SK-N-SH treated with all-trans-retinoic acid at 6 μM for 48 hours (cell line): Measurements from ENCODE around the gene TEKT2.

Experiments
- ATAC-seq: fragments of 200-7000 bp; cut with Tn5 transposase; 3 replicates; pipeline ENCODE4 v1.9.1; 2020; ENCODE audit warnings: mild to moderate bottlenecking, moderate library complexity
- BACH2 ChIP-seq: fragments of 250-450 bp; sonication (Bioruptor Pico); IDR thresholded peaks from 2 replicates; pipeline ENCODE4 v1.9.0; 2021; ENCODE audit warnings: mild to moderate bottlenecking, borderline replicate concordance
- CREB5 ChIP-seq: fragments of 250-450 bp; sonication (Bioruptor Pico); IDR thresholded peaks from 2 replicates; pipeline ENCODE4 v1.5.1; 2020; ENCODE audit warnings: low read depth, mild to moderate bottlenecking, moderate library complexity
- CSDC2 ChIP-seq: fragments of 250-450 bp; sonication (Bioruptor Pico); IDR thresholded peaks from 2 replicates; pipeline ENCODE4 v1.5.0; 2020; ENCODE audit warnings: mild to moderate bottlenecking, moderate library complexity
- CSRNP3 ChIP-seq: fragments of 250-450 bp; sonication (Bioruptor Pico); IDR thresholded peaks from 2 replicates; pipeline ENCODE4 v1.5.1; 2021; ENCODE audit warnings: mild to moderate bottlenecking, moderate library complexity
- ESRRG ChIP-seq: fragments of 250-450 bp; sonication (Bioruptor Pico); IDR thresholded peaks from 2 replicates; pipeline ENCODE4 v1.6.1; 2021; ENCODE audit warnings: mild to moderate bottlenecking
- GLIS3 ChIP-seq: fragments of 250-450 bp; sonication (Bioruptor Pico); IDR thresholded peaks from 2 replicates; pipeline ENCODE4 v1.5.0; 2020; ENCODE audit warnings: mild to moderate bottlenecking, moderate library complexity
- ISL1 ChIP-seq: fragments of 250-450 bp; sonication (Bioruptor Pico); IDR thresholded peaks from 2 replicates; pipeline ENCODE4 v2.1.2; 2022; ENCODE audit warnings: mild to moderate bottlenecking, moderate library complexity
- OSR1 ChIP-seq: fragments of 250-450 bp; sonication (Bioruptor Pico); IDR thresholded peaks from 2 replicates; pipeline ENCODE4 v1.8.0; 2022; ENCODE audit warnings: moderate library complexity, mild to moderate bottlenecking, inconsistent platforms
- PPARA ChIP-seq: fragments of 250-450 bp; sonication (Bioruptor Pico); IDR thresholded peaks from 2 replicates; pipeline ENCODE4 v1.5.0; 2020; ENCODE audit warnings: mild to moderate bottlenecking, borderline replicate concordance
- RARB ChIP-seq: fragments of 250-450 bp; sonication (Bioruptor Pico); IDR thresholded peaks from 2 replicates; pipeline ENCODE4 v1.8.0; 2021; ENCODE audit warnings: mild to moderate bottlenecking, moderate library complexity
- SNAI2 ChIP-seq: fragments of 250-450 bp; sonication (Bioruptor Pico); IDR thresholded peaks from 2 replicates; pipeline ENCODE4 v1.5.0; 2020; ENCODE audit warnings: mild to moderate bottlenecking, moderate library complexity
- TCF4 ChIP-seq: fragments of 250-450 bp; sonication (Bioruptor Pico); IDR thresholded peaks from 2 replicates; pipeline ENCODE4 v1.8.0; 2021; ENCODE audit warnings: mild to moderate bottlenecking, moderate library complexity, borderline replicate concordance
- TOX ChIP-seq: fragments of 250-450 bp; sonication (Bioruptor Pico); IDR thresholded peaks from 2 replicates; pipeline ENCODE4 v1.8.0; 2021; ENCODE audit warnings: mild to moderate bottlenecking, moderate library complexity, borderline replicate concordance
- ZFP3 ChIP-seq: fragments of 250-450 bp; sonication (Bioruptor Pico); IDR thresholded peaks from 2 replicates; pipeline ENCODE4 v1.5.0; 2020; ENCODE audit warnings: mild to moderate bottlenecking, moderate library complexity
- ZNF565 ChIP-seq: fragments of 450-650 bp; formaldehyde crosslinking; conservative IDR thresholded peaks from 2 replicates; pipeline ENCODE4 v1.5.0; 2020; ENCODE audit warnings: low read depth, mild to moderate bottlenecking, moderate library complexity
- ZNF8 ChIP-seq: fragments of 450-650 bp; formaldehyde crosslinking; IDR thresholded peaks from 2 replicates; pipeline ENCODE4 v1.5.0; 2020; ENCODE audit warnings: mild to moderate bottlenecking, moderate library complexity
- TF ChIP-seq, protein P1 (sequence below): fragments of 250-450 bp; sonication (Bioruptor Pico); IDR thresholded peaks from 2 replicates; pipeline ENCODE4 v1.8.0; 2020; ENCODE audit warnings: mild to moderate bottlenecking, moderate library complexity, borderline replicate concordance
- TF ChIP-seq, protein P2 (sequence below): fragments of 250-450 bp; sonication (Bioruptor Pico); IDR thresholded peaks from 2 replicates; pipeline ENCODE4 v1.8.0; 2021; ENCODE audit warnings: low read depth, mild to moderate bottlenecking, moderate library complexity, borderline replicate concordance

The TEKT2 gene

GRCh38 chr1:36098650-36099365 lies 14.9 kb downstream of the TEKT2 start:
- no peak for ATAC-seq
- TF ChIP-seq CREB5 (CRISPR knock-in tag): no peak
- no peak for TF ChIP-seq ESRRG (CRISPR knock-in tag)
- no peak for TF ChIP-seq RARB (CRISPR knock-in tag)
- TF ChIP-seq, protein P1, sequence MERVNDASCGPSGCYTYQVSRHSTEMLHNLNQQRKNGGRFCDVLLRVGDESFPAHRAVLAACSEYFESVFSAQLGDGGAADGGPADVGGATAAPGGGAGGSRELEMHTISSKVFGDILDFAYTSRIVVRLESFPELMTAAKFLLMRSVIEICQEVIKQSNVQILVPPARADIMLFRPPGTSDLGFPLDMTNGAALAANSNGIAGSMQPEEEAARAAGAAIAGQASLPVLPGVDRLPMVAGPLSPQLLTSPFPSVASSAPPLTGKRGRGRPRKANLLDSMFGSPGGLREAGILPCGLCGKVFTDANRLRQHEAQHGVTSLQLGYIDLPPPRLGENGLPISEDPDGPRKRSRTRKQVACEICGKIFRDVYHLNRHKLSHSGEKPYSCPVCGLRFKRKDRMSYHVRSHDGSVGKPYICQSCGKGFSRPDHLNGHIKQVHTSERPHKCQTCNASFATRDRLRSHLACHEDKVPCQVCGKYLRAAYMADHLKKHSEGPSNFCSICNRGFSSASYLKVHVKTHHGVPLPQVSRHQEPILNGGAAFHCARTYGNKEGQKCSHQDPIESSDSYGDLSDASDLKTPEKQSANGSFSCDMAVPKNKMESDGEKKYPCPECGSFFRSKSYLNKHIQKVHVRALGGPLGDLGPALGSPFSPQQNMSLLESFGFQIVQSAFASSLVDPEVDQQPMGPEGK (CRISPR knock-in tag): no peak
- TF ChIP-seq TOX (CRISPR knock-in tag): no peak
- TF ChIP-seq SNAI2 (CRISPR knock-in tag): no peak

DNA sequence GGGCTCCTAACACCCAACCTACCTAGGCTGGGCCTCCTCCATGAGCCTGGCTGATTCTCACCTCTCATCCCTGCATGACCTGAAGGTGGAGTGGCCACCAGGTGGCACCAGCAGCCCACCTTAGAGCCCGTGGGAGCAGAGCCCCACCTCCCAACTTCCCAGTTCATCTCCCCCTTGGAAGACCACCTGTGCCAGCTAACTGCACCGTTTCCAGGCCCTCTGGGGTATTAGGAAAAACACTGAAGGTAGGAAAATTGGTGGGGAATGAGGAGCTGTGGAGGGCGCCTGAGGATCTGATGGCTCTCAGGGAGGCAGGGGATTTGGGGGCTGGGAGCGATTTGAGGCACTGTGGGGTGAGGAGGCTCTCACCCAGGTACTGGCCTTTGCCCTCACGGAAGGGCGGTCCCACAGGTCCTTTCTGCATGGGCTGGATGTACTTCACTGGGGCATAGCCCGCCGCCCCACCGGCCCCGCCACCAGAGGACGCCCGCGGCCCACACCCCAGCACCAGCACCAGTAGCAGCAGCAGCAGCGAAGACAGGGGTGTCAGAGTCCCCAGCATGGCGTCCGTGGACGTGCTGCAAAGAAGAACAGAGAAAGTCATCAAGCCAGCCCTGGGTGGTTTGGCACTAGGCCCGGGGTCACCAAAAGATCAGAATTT lies 15.9 kb downstream of the TEKT2 start:
- TF ChIP-seq ZFP3 (CRISPR knock-in tag): no peak
- TF ChIP-seq RARB (CRISPR knock-in tag): no peak
- TF ChIP-seq ESRRG (CRISPR knock-in tag): no peak
- no peak for TF ChIP-seq CSDC2
- TF ChIP-seq ZNF8 (CRISPR knock-in tag): no peak
- no peak for TF ChIP-seq TOX (CRISPR knock-in tag)
- TF ChIP-seq BACH2 (CRISPR knock-in tag): no peak
- no peak for TF ChIP-seq TCF4 (CRISPR knock-in tag)
- no peak for TF ChIP-seq GLIS3 (CRISPR knock-in tag)
- TF ChIP-seq OSR1 (CRISPR knock-in tag): no peak
- TF ChIP-seq, all 23 proteins: peak for 0
- peak; percentile 84 for ATAC-seq

GRCh38 chr1:36100376-36100775 lies 16.5 kb downstream of the TEKT2 start:
- ATAC-seq: no peak
- TF ChIP-seq OSR1 (CRISPR knock-in tag): no peak
- TF ChIP-seq CSRNP3 (CRISPR knock-in tag): no peak
- no peak for TF ChIP-seq ESRRG (CRISPR knock-in tag)
- TF ChIP-seq, protein P2, sequence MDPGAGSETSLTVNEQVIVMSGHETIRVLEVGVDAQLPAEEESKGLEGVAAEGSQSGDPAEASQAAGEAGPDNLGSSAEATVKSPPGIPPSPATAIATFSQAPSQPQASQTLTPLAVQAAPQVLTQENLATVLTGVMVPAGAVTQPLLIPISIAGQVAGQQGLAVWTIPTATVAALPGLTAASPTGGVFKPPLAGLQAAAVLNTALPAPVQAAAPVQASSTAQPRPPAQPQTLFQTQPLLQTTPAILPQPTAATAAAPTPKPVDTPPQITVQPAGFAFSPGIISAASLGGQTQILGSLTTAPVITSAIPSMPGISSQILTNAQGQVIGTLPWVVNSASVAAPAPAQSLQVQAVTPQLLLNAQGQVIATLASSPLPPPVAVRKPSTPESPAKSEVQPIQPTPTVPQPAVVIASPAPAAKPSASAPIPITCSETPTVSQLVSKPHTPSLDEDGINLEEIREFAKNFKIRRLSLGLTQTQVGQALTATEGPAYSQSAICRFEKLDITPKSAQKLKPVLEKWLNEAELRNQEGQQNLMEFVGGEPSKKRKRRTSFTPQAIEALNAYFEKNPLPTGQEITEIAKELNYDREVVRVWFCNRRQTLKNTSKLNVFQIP (CRISPR knock-in tag): no peak
- TF ChIP-seq CSDC2: no peak
- no peak for TF ChIP-seq ISL1 (CRISPR knock-in tag)
- TF ChIP-seq ZNF565 (CRISPR knock-in tag): no peak
- TF ChIP-seq PPARA (CRISPR knock-in tag): no peak

DNA sequence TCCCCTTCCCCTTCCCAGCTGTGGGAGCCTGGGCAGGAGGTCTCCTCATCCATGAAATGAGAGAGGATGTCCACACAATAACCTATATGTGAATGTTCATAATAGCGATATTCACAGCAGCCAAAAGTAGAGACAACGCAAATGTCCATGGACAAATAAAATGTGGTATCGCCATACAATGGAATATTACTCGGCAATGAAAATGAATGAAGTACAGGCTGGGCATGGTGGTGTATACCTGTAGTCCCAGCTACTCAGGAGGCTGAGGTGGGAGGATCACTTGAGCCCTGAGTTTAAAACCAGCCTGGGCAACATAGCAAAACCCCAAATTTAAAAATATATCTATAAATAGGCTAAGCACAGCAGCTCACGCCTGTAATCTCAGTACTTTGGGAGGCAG lies 17.7 kb downstream of the TEKT2 start:
- TF ChIP-seq, protein P2 (CRISPR knock-in tag): no peak
- TF ChIP-seq TOX (CRISPR knock-in tag) (no peak), ZFP3 (CRISPR knock-in tag) (no peak)
- no peak for ATAC-seq
